ENCODE results near the gene FOXL1.
A peak's percentile ranks its signal among the peaks of the same experiment; 100 is the strongest.

Gene FOXL1

GRCh38 chr16:86563469-86564345 is 14.6 kb upstream of the FOXL1 start:
- H3K27me3 ChIP-seq (ENCODE audit: control insufficient read depth, insufficient read depth, low read length): peaks cover 57% of the 10 kb centered on the region
- peak overlapping the region; percentile 60 for H3K4me3 ChIP-seq (ENCODE audit: low read depth, low read length)
- no peak overlapping the region for H3K27ac ChIP-seq (ENCODE audit: low read depth, low read length)

GRCh38 chr16:86565181-86565631 is 13.1 kb upstream of the FOXL1 start:
- Histone ChIP-seq H3K9ac (ENCODE audit: low read depth, low read length) (no peak overlapping the region), H3K27me3 (ENCODE audit: control insufficient read depth, insufficient read depth, low read length) (peaks cover 72% of the 10 kb centered on the region), H3K4me1 (ENCODE audit: control insufficient read depth, insufficient read depth, low read length) (peaks cover 12% of the 10 kb centered on the region), H3K4me3 (ENCODE audit: low read depth, low read length) (peak overlapping the region; percentile 31; the same call in 1 of the 2 replicates), H3K36me3 (ENCODE audit: control insufficient read depth, insufficient read depth, low read length) (no peaks in the 10 kb centered on the region), H3K9me3 (ENCODE audit: control insufficient read depth, insufficient read depth, low read length) (no peaks in the 10 kb centered on the region), H3K27ac (ENCODE audit: low read depth, low read length) (no peak overlapping the region)

More at GRCh38 chr16:86563469-86564345, 14.6 kb upstream of the FOXL1 start:
- no peak overlapping the region for H3K9ac ChIP-seq (ENCODE audit: low read depth, low read length)
- H3K9me3 ChIP-seq (ENCODE audit: control insufficient read depth, insufficient read depth, low read length): no peaks in the 10 kb centered on the region
- peaks cover 12% of the 10 kb centered on the region for H3K4me1 ChIP-seq (ENCODE audit: control insufficient read depth, insufficient read depth, low read length)
- H3K36me3 ChIP-seq (ENCODE audit: control insufficient read depth, insufficient read depth, low read length): no peaks in the 10 kb centered on the region

- no peaks in the 10 kb centered on the region for H3K36me3 ChIP-seq (ENCODE audit: control insufficient read depth, insufficient read depth, low read length)
- H3K4me1 ChIP-seq (ENCODE audit: control insufficient read depth, insufficient read depth, low read length): peaks cover 18% of the 10 kb centered on the region
- peak overlapping the region; percentile 31 for H3K4me3 ChIP-seq (ENCODE audit: low read depth, low read length)
- H3K9me3 ChIP-seq (ENCODE audit: control insufficient read depth, insufficient read depth, low read length): no peaks in the 10 kb centered on the region
- H3K27me3 ChIP-seq (ENCODE audit: control insufficient read depth, insufficient read depth, low read length): peaks cover 79% of the 10 kb centered on the region
- H3K27ac ChIP-seq (ENCODE audit: low read depth, low read length): no peak overlapping the region
- no peak overlapping the region for H3K9ac ChIP-seq (ENCODE audit: low read depth, low read length)
Measured at GRCh38 chr16:86565644-86566511, 12.5 kb upstream of the FOXL1 start.

- Histone ChIP-seq H3K27ac (ENCODE audit: low read depth, low read length) (no peak within 1 kb of the TSS), H3K9ac (ENCODE audit: low read depth, low read length) (no peak within 1 kb of the TSS), H3K27me3 (ENCODE audit: control insufficient read depth, insufficient read depth, low read length) (peaks cover 86% of the 10 kb centered on the region), H3K4me3 (ENCODE audit: low read depth, low read length) (peak within 1 kb of the TSS; percentile 62), H3K4me1 (ENCODE audit: control insufficient read depth, insufficient read depth, low read length) (peaks cover 25% of the 10 kb centered on the region), H3K9me3 (ENCODE audit: control insufficient read depth, insufficient read depth, low read length) (no peaks in the 10 kb centered on the region), H3K36me3 (ENCODE audit: control insufficient read depth, insufficient read depth, low read length) (no peaks in the 10 kb centered on the region)
Measured at GRCh38 chr16:86566601-86566965, 11.8 kb upstream of the FOXL1 start, which contains the start of gene FOXC2. Gene FOXC2, plus strand, starts transcription at chr16:86566829. Its CDS starts 507 bp downstream, at chr16:86567336.

GRCh38 chr16:86566966-86567700 is 11.2 kb upstream of the FOXL1 start:
- Histone ChIP-seq H3K36me3 (ENCODE audit: control insufficient read depth, insufficient read depth, low read length) (no peaks in the 10 kb centered on the region), H3K4me3 (ENCODE audit: low read depth, low read length) (peak overlapping the region; percentile 62), H3K9ac (ENCODE audit: low read depth, low read length) (no peak overlapping the region)

GRCh38 chr16:86567701-86568581 is 10.4 kb upstream of the FOXL1 start:
- no peaks in the 10 kb centered on the region for H3K9me3 ChIP-seq (ENCODE audit: control insufficient read depth, insufficient read depth, low read length)
- H3K4me1 ChIP-seq (ENCODE audit: control insufficient read depth, insufficient read depth, low read length): peaks cover 31% of the 10 kb centered on the region
- H3K27me3 ChIP-seq (ENCODE audit: control insufficient read depth, insufficient read depth, low read length): peaks cover 98% of the 10 kb centered on the region
- no peaks in the 10 kb centered on the region for H3K36me3 ChIP-seq (ENCODE audit: control insufficient read depth, insufficient read depth, low read length)
- no peak overlapping the region for H3K27ac ChIP-seq (ENCODE audit: low read depth, low read length)
- no peak overlapping the region for H3K9ac ChIP-seq (ENCODE audit: low read depth, low read length)
- peak overlapping the region; percentile 62 for H3K4me3 ChIP-seq (ENCODE audit: low read depth, low read length)

More at GRCh38 chr16:86566966-86567700, 11.2 kb upstream of the FOXL1 start:
- Histone ChIP-seq H3K4me1 (ENCODE audit: control insufficient read depth, insufficient read depth, low read length) (peaks cover 25% of the 10 kb centered on the region), H3K27me3 (ENCODE audit: control insufficient read depth, insufficient read depth, low read length) (peaks cover 92% of the 10 kb centered on the region), H3K27ac (ENCODE audit: low read depth, low read length) (no peak overlapping the region), H3K9me3 (ENCODE audit: control insufficient read depth, insufficient read depth, low read length) (no peaks in the 10 kb centered on the region)

- Histone ChIP-seq H3K4me1 (ENCODE audit: control insufficient read depth, insufficient read depth, low read length) (peaks cover 40% of the 10 kb centered on the region), H3K9ac (ENCODE audit: low read depth, low read length) (no peak overlapping the region), H3K27me3 (ENCODE audit: control insufficient read depth, insufficient read depth, low read length) (peaks cover 99% of the 10 kb centered on the region), H3K4me3 (ENCODE audit: low read depth, low read length) (peak overlapping the region; percentile 40), H3K36me3 (ENCODE audit: control insufficient read depth, insufficient read depth, low read length) (no peaks in the 10 kb centered on the region), H3K27ac (ENCODE audit: low read depth, low read length) (no peak overlapping the region), H3K9me3 (ENCODE audit: control insufficient read depth, insufficient read depth, low read length) (no peaks in the 10 kb centered on the region)
Measured at GRCh38 chr16:86568677-86569623, 9.4 kb upstream of the FOXL1 start.

GRCh38 chr16:86569701-86570447 is 8.5 kb upstream of the FOXL1 start:
- no peaks in the 10 kb centered on the region for H3K9me3 ChIP-seq (ENCODE audit: control insufficient read depth, insufficient read depth, low read length)
- H3K9ac ChIP-seq (ENCODE audit: low read depth, low read length): no peak overlapping the region
- no peak overlapping the region for H3K27ac ChIP-seq (ENCODE audit: low read depth, low read length)
- peaks cover 36% of the 10 kb centered on the region for H3K4me1 ChIP-seq (ENCODE audit: control insufficient read depth, insufficient read depth, low read length)
- no peak overlapping the region for H3K4me3 ChIP-seq (ENCODE audit: low read depth, low read length)
- H3K27me3 ChIP-seq (ENCODE audit: control insufficient read depth, insufficient read depth, low read length): peaks cover 99% of the 10 kb centered on the region
- H3K36me3 ChIP-seq (ENCODE audit: control insufficient read depth, insufficient read depth, low read length): no peaks in the 10 kb centered on the region
